SK-N-SH treated with all-trans-retinoic acid at 6 μM for 48 hours (cell line): ENCODE measurements around the gene POLR3H.

ENCODE experiments used
- ARNTL ChIP-seq: fragments of 450-650 bp; formaldehyde crosslinking; IDR thresholded peaks from 2 replicates; pipeline ENCODE4 v1.5.0; 2020; ENCODE audit warnings: low read depth, mild to moderate bottlenecking, moderate library complexity, borderline replicate concordance
- BACH2 ChIP-seq: fragments of 250-450 bp; sonication (Bioruptor Pico); IDR thresholded peaks from 2 replicates; pipeline ENCODE4 v1.9.0; 2021; ENCODE audit warnings: mild to moderate bottlenecking, borderline replicate concordance
- GLIS3 ChIP-seq: fragments of 250-450 bp; sonication (Bioruptor Pico); IDR thresholded peaks from 2 replicates; pipeline ENCODE4 v1.5.0; 2020; ENCODE audit warnings: mild to moderate bottlenecking, moderate library complexity
- PATZ1 ChIP-seq: fragments of 250-450 bp; sonication (Bioruptor Pico); IDR thresholded peaks from 2 replicates; pipeline ENCODE4 v1.8.0; 2020; ENCODE audit warnings: mild to moderate bottlenecking, moderate library complexity, borderline replicate concordance
- RARB ChIP-seq: fragments of 250-450 bp; sonication (Bioruptor Pico); IDR thresholded peaks from 2 replicates; pipeline ENCODE4 v1.8.0; 2021; ENCODE audit warnings: mild to moderate bottlenecking, moderate library complexity
- SNAI2 ChIP-seq: fragments of 250-450 bp; sonication (Bioruptor Pico); IDR thresholded peaks from 2 replicates; pipeline ENCODE4 v1.5.0; 2020; ENCODE audit warnings: mild to moderate bottlenecking, moderate library complexity
- ZC3H10 ChIP-seq: fragments of 250-450 bp; sonication (Bioruptor Pico); IDR thresholded peaks from 2 replicates; pipeline ENCODE4 v1.5.1; 2021; ENCODE audit warnings: mild to moderate bottlenecking, moderate library complexity
- ZNF8 ChIP-seq: fragments of 450-650 bp; formaldehyde crosslinking; IDR thresholded peaks from 2 replicates; pipeline ENCODE4 v1.5.0; 2020; ENCODE audit warnings: mild to moderate bottlenecking, moderate library complexity
- TF ChIP-seq, protein P1 (sequence below): fragments of 250-450 bp; sonication (Bioruptor Pico); IDR thresholded peaks from 2 replicates; pipeline ENCODE4 v1.5.1; 2021; ENCODE audit warnings: mild to moderate bottlenecking, moderate library complexity
- TF ChIP-seq, protein P2 (sequence below): fragments of 250-450 bp; sonication (Bioruptor Pico); IDR thresholded peaks from 2 replicates; pipeline ENCODE4 v1.5.0; 2020; ENCODE audit warnings: mild to moderate bottlenecking, moderate library complexity
- TF ChIP-seq, protein P3 (sequence below): fragments of 250-450 bp; sonication (Bioruptor Pico); IDR thresholded peaks from 2 replicates; pipeline ENCODE4 v1.5.1; 2020; ENCODE audit warnings: low read depth, mild to moderate bottlenecking, moderate library complexity

GRCh38 chr22:41582694-41583093 lies 38.4 kb upstream of the POLR3H start:
- TF ChIP-seq RARB (CRISPR knock-in tag) (no peak), GLIS3 (no peak), BACH2 (CRISPR knock-in tag) (no peak), PATZ1 (CRISPR knock-in tag) (no peak), ZNF8 (CRISPR knock-in tag) (no peak), ARNTL (CRISPR knock-in tag) (no peak), SNAI2 (CRISPR knock-in tag) (no peak), ZC3H10 (CRISPR knock-in tag) (no peak)
- TF ChIP-seq, protein P1, sequence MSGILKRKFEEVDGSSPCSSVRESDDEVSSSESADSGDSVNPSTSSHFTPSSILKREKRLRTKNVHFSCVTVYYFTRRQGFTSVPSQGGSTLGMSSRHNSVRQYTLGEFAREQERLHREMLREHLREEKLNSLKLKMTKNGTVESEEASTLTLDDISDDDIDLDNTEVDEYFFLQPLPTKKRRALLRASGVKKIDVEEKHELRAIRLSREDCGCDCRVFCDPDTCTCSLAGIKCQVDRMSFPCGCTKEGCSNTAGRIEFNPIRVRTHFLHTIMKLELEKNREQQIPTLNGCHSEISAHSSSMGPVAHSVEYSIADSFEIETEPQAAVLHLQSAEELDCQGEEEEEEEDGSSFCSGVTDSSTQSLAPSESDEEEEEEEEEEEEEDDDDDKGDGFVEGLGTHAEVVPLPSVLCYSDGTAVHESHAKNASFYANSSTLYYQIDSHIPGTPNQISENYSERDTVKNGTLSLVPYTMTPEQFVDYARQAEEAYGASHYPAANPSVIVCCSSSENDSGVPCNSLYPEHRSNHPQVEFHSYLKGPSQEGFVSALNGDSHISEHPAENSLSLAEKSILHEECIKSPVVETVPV (CRISPR knock-in tag) = no peak
- TF ChIP-seq, protein P2, sequence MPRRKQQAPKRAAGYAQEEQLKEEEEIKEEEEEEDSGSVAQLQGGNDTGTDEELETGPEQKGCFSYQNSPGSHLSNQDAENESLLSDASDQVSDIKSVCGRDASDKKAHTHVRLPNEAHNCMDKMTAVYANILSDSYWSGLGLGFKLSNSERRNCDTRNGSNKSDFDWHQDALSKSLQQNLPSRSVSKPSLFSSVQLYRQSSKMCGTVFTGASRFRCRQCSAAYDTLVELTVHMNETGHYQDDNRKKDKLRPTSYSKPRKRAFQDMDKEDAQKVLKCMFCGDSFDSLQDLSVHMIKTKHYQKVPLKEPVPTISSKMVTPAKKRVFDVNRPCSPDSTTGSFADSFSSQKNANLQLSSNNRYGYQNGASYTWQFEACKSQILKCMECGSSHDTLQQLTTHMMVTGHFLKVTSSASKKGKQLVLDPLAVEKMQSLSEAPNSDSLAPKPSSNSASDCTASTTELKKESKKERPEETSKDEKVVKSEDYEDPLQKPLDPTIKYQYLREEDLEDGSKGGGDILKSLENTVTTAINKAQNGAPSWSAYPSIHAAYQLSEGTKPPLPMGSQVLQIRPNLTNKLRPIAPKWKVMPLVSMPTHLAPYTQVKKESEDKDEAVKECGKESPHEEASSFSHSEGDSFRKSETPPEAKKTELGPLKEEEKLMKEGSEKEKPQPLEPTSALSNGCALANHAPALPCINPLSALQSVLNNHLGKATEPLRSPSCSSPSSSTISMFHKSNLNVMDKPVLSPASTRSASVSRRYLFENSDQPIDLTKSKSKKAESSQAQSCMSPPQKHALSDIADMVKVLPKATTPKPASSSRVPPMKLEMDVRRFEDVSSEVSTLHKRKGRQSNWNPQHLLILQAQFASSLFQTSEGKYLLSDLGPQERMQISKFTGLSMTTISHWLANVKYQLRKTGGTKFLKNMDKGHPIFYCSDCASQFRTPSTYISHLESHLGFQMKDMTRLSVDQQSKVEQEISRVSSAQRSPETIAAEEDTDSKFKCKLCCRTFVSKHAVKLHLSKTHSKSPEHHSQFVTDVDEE (CRISPR knock-in tag) = no peak
- TF ChIP-seq, protein P3, sequence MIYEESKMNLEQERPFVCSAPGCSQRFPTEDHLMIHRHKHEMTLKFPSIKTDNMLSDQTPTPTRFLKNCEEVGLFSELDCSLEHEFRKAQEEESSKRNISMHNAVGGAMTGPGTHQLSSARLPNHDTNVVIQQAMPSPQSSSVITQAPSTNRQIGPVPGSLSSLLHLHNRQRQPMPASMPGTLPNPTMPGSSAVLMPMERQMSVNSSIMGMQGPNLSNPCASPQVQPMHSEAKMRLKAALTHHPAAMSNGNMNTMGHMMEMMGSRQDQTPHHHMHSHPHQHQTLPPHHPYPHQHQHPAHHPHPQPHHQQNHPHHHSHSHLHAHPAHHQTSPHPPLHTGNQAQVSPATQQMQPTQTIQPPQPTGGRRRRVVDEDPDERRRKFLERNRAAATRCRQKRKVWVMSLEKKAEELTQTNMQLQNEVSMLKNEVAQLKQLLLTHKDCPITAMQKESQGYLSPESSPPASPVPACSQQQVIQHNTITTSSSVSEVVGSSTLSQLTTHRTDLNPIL (CRISPR knock-in tag) = no peak
